ENCODE measurements around the gene SLC39A11. TPM values are rescaled to one million over a fixed set of nuclear protein-coding genes. Genes with fewer than 3 reads are reported as not detected.
A peak's percentile ranks its signal among the peaks of the same experiment; 100 is the strongest.

SLC39A11 gene
- total and polyA plus RNA-seq, 2 of the 13 experiments (the other 11 are each of a cell fraction or from before 2014, with no cell fraction given), result 17.2 to 31.5 TPM

GRCh38 chr17:72733619-72734282, 358.7 kb downstream of the SLC39A11 start (continued):
- TF ChIP-seq AHDC1 (CRISPR knock-in tag; IDR thresholded peaks at IDR 0.05; ENCODE audit: borderline replicate concordance) (no peak), ZNF354B (CRISPR knock-in tag; IDR thresholded peaks at IDR 0.05) (no peak), HIC2 (CRISPR knock-in tag; IDR thresholded peaks at IDR 0.05; ENCODE audit: low read depth) (no peak), NRL (CRISPR knock-in tag; IDR thresholded peaks at IDR 0.05; ENCODE audit: borderline replicate concordance) (no peak), NKX3-1 (CRISPR knock-in tag; IDR thresholded peaks at IDR 0.05) (no peak), ZNF816 (CRISPR knock-in tag; IDR thresholded peaks at IDR 0.05; ENCODE audit: borderline replicate concordance) (no peak), MTF2 (CRISPR knock-in tag; IDR thresholded peaks at IDR 0.05; ENCODE audit: borderline replicate concordance) (no peak), ZNF496 (CRISPR knock-in tag; IDR thresholded peaks at IDR 0.05; ENCODE audit: insufficient replicate concordance) (no peak), HNF4A (CRISPR knock-in tag; IDR thresholded peaks at IDR 0.05) (peak; percentile 78), DR1 (CRISPR knock-in tag; IDR thresholded peaks at IDR 0.05) (no peak), XBP1 (CRISPR knock-in tag; IDR thresholded peaks at IDR 0.05) (no peak), PRDM10 (CRISPR knock-in tag; IDR thresholded peaks at IDR 0.05; ENCODE audit: low read depth) (no peak), ZNF737 (CRISPR knock-in tag; IDR thresholded peaks at IDR 0.05; ENCODE audit: borderline replicate concordance) (no peak), RXRA (CRISPR knock-in tag; IDR thresholded peaks at IDR 0.05) (peak; percentile 76; the same call in 1 of the 2 replicates), ZNF629 (CRISPR knock-in tag; conservative IDR thresholded peaks at IDR 0.05) (no peak), MIXL1 (CRISPR knock-in tag; IDR thresholded peaks at IDR 0.05) (peak; percentile 49; the same call in 1 of the 2 replicates)

Data from HepG2 (cell line).